Sigmoid colon (tissue), 4 donors: ENCODE measurements around the gene TTLL6.

Source experiments
- CTCF ChIP-seq, 4 experiments: fragments of 450-650 bp in 3 of 4; fragments of 200-600 bp in 1 of 4; IDR thresholded peaks; one replicate each; pipeline ENCODE4 v1.5.1; 2016 to 2019; ENCODE audit warnings: antibody characterized with exemption in 4 of 4, mild to moderate bottlenecking in 3 of 4, moderate library complexity in 2 of 4
- EP300 ChIP-seq, 4 donors: sonication (generic); formaldehyde crosslinking; IDR thresholded peaks; one replicate each; pipeline ENCODE4 v1.6.1; 2017; ENCODE audit warnings: antibody characterized with exemption in 4 of 4
- POLR2A ChIP-seq, 2 donors: fragments of 450-650 bp; IDR thresholded peaks; one replicate each; pipeline ENCODE4 v1.6.1; 2016; ENCODE audit warnings: antibody characterized with exemption in 2 of 2, mild to moderate bottlenecking in 2 of 2, moderate library complexity in 2 of 2
- POLR2AphosphoS5 ChIP-seq, 4 donors: sonication (generic); formaldehyde crosslinking; IDR thresholded peaks; one replicate each; pipeline ENCODE4 v1.6.1; 2017; ENCODE audit warnings: antibody characterized with exemption in 4 of 4

- TF ChIP-seq CTCF (IDR thresholded peaks at IDR 0.05): peak; percentile 85 to 94 (median 90)
- no peak for TF ChIP-seq POLR2A (IDR thresholded peaks at IDR 0.05)
- TF ChIP-seq POLR2AphosphoS5 (IDR thresholded peaks at IDR 0.05): no peak
- TF ChIP-seq EP300 (IDR thresholded peaks at IDR 0.05): no peak
Observed at GRCh38 chr17:48804936-48805411, 12.1 kb downstream of the TTLL6 start.
